Central memory CD8-positive, alpha-beta T cell (primary cell): ENCODE measurements around the gene NTF3.

Experiments used
- ATAC-seq: fragments of 150-1000 bp; cut with Tn5 transposase; replicated peaks from 2 replicates; pipeline ENCODE4 v1.10.0; 2022; ENCODE audit warnings: mild to moderate bottlenecking, moderate FRiP score, moderate number of reproducible peaks; ENCODE audit not compliant: poor library complexity, severe bottlenecking; ENCODE audit errors: extremely low read depth
- DNase-seq, 2 donors: peaks; one replicate each; pipeline ENCODE4 v3.0.0; 2021; ENCODE audit warnings: low spot score in 2 of 2
- H3K27ac Mint-ChIP-seq: one replicate; pipeline ENCODE4 v1.8.0; 2022; ENCODE audit warnings: low read depth, mild to moderate bottlenecking, moderate library complexity, mixed read lengths
- H3K27me3 Mint-ChIP-seq: one replicate; pipeline ENCODE4 v1.8.0; 2022; ENCODE audit warnings: mixed read lengths
- H3K36me3 Mint-ChIP-seq: one replicate; pipeline ENCODE4 v1.8.0; 2022; ENCODE audit warnings: mild to moderate bottlenecking, moderate library complexity, mixed read lengths; ENCODE audit not compliant: insufficient read depth
- H3K4me1 Mint-ChIP-seq: one replicate; pipeline ENCODE4 v1.8.0; 2022; ENCODE audit warnings: mixed read lengths
- H3K4me3 Mint-ChIP-seq: one replicate; pipeline ENCODE4 v1.8.0; 2022; ENCODE audit warnings: mild to moderate bottlenecking, moderate library complexity, mixed read lengths
- H3K9me3 Mint-ChIP-seq: one replicate; pipeline ENCODE4 v1.8.0; 2022; ENCODE audit warnings: mixed read lengths

The NTF3 gene

DNA sequence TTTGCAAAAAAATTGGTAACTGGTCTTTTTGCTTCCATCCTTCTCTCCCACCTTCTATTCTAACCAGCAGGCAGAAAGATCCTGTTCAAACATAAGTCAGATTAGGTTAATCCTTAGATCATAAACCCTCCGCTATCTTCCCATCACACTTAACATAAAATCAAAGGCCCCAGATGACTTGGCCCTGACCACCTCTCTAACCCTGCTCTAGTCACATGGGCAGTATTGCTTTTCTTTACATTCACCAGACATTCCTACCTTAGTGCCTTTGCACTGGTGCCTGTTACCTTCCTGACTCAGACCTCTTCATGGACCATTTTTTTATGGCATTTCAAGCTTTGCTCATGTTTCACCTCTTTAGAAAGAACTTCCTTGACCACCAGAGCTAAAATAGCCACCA, 83.5 kb downstream of the NTF3 start:
- no peak overlapping the region for H3K27ac Mint-ChIP-seq
- H3K4me3 Mint-ChIP-seq = no peak overlapping the region
- no peaks in the 10 kb centered on the region for H3K4me1 Mint-ChIP-seq
- DNase-seq (no peak), ATAC-seq (no peak)
- peaks cover 5% of the 10 kb centered on the region for H3K9me3 Mint-ChIP-seq
- H3K27me3 Mint-ChIP-seq = peaks cover 26% of the 10 kb centered on the region
- peaks cover 3% of the 10 kb centered on the region for H3K36me3 Mint-ChIP-seq

DNA sequence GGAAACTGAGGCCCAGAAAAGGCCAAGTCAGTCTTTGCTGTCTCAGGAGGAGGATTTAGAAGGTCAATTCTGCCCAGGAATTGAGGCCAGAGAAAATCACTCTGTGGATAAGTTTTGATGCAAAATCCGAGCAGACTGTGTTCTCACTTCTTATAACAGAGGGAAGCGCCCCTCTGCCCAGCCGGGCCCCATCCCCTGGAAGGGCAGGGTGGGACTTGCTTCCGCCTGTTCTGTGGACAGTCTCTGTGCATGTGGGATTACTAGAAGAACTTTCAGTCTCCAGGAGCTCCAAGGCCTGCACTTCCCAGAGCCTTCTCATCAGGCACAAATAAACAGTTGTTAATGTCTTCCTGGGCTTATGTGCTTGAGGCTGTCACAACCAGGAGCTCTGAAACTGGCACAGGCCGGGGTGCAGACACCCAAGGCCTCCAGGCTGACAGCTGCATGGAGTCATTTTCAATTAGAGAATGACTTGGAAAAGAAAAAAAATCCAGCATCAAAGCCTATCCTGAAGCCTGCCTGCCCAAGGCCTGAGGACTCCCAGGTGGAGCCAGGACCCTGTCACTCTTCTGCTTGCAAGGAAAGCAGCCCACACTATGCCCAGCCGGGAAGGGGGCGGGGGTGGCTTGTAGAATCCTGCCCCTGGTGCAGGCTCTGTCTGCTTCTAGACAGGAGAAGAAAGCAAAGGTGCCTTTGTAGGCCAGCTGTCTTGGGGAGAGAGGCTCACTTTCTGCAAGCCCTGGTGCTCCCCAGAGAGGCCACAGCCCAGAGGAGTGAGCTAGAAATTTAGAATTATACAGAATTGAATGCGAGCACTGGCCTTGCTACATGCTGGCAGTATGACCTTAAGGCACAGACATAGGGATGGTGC, 84.7 kb downstream of the NTF3 start:
- peaks cover 37% of the 10 kb centered on the region for H3K27me3 Mint-ChIP-seq
- H3K9me3 Mint-ChIP-seq = peaks cover 5% of the 10 kb centered on the region
- H3K4me1 Mint-ChIP-seq = no peaks in the 10 kb centered on the region
- ATAC-seq = no peak
- no peak overlapping the region for H3K4me3 Mint-ChIP-seq
- peaks cover 3% of the 10 kb centered on the region for H3K36me3 Mint-ChIP-seq
- DNase-seq = no peak
- no peak overlapping the region for H3K27ac Mint-ChIP-seq

DNA sequence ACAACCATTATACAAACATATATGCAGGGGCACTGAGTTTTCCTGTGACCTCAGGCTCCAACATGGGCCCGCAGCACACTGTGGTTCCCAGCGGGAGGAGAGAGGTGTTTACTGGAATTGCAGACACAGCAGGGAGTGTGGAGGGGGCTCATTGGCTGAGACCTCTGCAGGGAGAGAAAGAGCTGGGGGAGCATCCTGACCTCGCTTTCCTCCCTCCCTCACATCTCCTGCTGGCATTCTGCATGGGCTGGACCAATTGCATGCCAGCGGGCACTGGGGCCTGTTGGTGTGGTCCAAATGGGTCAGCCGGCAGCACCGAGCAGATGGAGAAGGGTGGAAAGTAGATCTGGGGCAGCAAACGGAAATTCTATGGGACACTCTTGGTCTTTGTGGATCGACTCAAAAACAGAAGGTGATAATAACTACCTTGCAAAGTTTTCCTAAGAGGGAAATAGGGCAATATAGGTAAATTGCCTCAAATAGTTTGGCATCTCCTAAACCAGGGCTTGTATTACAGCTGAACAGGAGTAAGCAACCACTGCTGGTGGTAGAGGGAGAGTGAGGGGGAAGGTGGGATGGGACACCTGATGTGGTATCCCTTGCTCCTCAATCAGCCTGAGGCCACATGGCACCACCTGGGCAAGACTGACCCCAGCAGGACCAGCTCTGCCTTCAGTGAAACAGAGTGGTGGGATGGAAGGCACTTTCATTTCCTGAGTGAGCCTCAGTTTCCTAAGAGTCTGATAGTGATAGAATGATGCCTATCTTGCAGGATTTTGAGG, 86.9 kb downstream of the NTF3 start:
- peaks cover 3% of the 10 kb centered on the region for H3K36me3 Mint-ChIP-seq
- H3K27ac Mint-ChIP-seq = no peak overlapping the region
- peaks cover 36% of the 10 kb centered on the region for H3K27me3 Mint-ChIP-seq
- no peak overlapping the region for H3K4me3 Mint-ChIP-seq
- H3K4me1 Mint-ChIP-seq = no peaks in the 10 kb centered on the region
- DNase-seq (no peak), ATAC-seq (no peak)
- peaks cover 5% of the 10 kb centered on the region for H3K9me3 Mint-ChIP-seq

DNA sequence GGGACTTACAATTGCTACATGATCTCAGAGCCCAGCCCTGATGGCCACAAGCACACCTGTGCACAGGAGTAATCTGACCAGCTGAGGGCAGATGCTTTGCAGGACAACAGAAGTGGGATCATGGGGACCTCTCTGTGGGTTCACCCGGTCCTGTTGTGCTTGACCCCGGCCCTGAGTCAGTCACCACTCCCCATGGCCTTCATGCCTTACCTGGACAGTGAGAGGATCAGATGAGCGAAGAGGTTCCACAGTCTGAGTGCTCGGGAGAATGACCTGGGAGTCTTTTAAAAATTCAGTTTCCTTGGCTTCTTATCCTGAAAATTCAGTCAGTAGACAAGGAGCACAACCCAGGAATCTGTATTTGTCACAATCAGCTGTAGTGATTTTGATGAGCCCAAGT, 88.1 kb downstream of the NTF3 start:
- Mint-ChIP-seq H3K4me3 (no peak overlapping the region), H3K9me3 (peaks cover 5% of the 10 kb centered on the region), H3K4me1 (no peaks in the 10 kb centered on the region), H3K27me3 (peaks cover 26% of the 10 kb centered on the region), H3K27ac (no peak overlapping the region), H3K36me3 (peaks cover 3% of the 10 kb centered on the region)
- DNase-seq = no peak
- ATAC-seq = no peak

DNA sequence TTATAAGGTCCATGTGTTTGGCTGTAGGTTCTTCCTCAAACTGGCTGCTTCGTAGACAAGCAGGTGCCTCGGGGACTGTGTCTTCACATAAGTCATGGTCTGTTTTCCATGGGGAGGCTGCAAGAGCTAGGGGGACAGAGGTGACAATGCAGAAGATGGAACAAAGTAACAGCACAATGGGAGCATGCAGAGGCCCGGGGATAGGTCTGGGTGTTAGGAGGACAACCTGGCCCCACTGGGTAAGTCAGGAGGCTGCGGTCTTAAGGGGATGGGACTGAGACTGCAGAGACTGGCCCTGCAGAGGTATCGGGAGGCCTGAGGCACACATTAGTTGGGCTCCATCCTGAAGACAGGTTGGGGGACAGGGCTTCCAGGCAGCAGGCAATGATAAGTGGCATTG, 88.9 kb downstream of the NTF3 start:
- H3K4me1 Mint-ChIP-seq = no peaks in the 10 kb centered on the region
- H3K27me3 Mint-ChIP-seq = peaks cover 26% of the 10 kb centered on the region
- no peak overlapping the region for H3K4me3 Mint-ChIP-seq
- no peak for DNase-seq
- H3K27ac Mint-ChIP-seq = no peak overlapping the region
- ATAC-seq = no peak
- H3K36me3 Mint-ChIP-seq = peaks cover 3% of the 10 kb centered on the region
- H3K9me3 Mint-ChIP-seq = peaks cover 5% of the 10 kb centered on the region

DNA sequence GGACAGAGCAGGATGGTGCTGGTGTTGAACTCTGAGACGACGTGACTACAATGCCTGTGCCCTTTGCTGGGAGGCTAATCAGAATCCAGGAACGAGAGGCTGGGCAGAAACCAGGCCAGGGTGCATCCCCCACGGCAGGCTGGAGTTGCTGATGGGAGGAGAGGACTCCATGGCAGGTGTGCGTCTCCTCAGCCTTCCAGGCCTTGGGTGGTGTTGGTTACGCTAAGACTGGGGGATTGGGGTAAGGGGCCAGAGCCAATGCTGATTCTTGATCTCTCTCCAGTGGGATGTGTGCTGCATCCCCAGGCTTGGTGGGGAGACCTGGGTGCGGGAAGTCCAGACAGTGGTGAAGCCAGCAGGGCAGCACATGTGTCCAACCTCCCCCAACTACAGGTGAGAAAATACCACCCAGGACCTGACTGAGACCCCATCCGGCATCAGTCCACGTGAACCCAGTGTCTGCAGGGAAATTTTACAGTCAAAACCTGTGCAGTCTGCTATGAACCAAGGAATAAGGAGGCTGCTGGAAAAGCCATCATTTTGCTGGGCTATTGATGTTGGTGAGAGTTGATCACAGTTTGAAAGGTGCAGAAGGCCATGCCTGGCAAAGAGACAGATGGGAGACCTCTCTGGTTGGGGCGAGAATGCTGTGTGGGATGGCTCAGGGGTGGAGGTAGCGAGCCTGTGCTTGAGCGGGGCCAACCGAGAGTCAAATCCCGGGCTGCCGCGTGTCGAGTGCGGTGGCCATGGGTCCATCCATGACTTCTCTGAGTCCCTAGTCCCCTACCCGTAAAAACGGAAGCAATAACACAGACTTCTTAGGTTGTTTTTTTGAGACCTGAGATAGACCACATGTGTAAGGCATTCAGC, 89.8 kb downstream of the NTF3 start:
- H3K36me3 Mint-ChIP-seq = peaks cover 3% of the 10 kb centered on the region
- no peaks in the 10 kb centered on the region for H3K4me1 Mint-ChIP-seq
- DNase-seq (no peak), ATAC-seq (no peak)
- no peak overlapping the region for H3K4me3 Mint-ChIP-seq
- H3K9me3 Mint-ChIP-seq = peaks cover 5% of the 10 kb centered on the region
- no peak overlapping the region for H3K27ac Mint-ChIP-seq
- H3K27me3 Mint-ChIP-seq = peaks cover 26% of the 10 kb centered on the region

DNA sequence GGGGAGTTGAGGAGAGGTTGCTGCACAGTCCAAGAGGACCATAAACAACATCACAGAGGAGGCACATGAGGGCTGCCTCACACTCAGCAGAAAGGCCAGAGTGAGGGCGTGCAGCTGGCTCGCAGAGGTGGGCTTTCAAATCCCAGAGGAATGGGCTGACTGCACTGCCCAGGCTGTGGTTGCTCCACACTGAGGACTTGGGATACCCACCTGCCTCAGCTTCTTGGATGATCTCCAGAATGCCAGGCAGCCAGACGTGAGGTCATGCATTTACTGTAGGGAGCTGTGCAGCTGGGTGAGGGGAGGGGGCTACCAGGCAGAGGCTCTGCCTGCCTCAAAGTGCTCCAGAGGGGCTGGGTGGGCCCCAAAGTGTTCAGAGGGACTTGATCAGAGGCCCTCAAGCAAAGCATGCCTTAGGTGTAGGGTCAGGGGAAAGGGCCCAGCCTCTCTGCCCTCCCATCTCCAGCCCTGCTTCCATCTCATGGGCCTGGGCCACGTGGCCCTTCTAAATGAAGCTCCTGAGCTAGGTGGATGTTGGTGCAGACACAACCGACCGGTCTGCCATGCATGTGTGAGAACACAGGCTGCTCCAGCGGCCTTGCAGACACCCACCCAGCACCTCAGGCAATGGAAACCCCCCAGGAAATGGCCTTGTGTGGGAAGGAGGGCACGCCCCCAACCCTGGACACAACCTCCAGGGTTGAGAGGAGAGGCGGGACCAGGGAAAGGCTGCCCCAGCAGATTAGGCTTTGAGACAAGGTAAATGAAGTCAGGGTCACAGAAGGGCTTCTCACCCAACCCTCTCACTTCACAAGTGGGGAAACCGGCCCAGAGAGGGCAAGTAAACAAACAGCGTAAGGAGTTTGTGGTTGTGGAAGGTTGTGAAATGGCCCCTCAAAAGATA, 90.8 kb downstream of the NTF3 start:
- ATAC-seq = no peak
- H3K4me3 Mint-ChIP-seq = no peak overlapping the region
- peaks cover 5% of the 10 kb centered on the region for H3K9me3 Mint-ChIP-seq
- no peak overlapping the region for H3K27ac Mint-ChIP-seq
- no peaks in the 10 kb centered on the region for H3K36me3 Mint-ChIP-seq
- DNase-seq = no peak
- peaks cover 26% of the 10 kb centered on the region for H3K27me3 Mint-ChIP-seq
- no peaks in the 10 kb centered on the region for H3K4me1 Mint-ChIP-seq

DNA sequence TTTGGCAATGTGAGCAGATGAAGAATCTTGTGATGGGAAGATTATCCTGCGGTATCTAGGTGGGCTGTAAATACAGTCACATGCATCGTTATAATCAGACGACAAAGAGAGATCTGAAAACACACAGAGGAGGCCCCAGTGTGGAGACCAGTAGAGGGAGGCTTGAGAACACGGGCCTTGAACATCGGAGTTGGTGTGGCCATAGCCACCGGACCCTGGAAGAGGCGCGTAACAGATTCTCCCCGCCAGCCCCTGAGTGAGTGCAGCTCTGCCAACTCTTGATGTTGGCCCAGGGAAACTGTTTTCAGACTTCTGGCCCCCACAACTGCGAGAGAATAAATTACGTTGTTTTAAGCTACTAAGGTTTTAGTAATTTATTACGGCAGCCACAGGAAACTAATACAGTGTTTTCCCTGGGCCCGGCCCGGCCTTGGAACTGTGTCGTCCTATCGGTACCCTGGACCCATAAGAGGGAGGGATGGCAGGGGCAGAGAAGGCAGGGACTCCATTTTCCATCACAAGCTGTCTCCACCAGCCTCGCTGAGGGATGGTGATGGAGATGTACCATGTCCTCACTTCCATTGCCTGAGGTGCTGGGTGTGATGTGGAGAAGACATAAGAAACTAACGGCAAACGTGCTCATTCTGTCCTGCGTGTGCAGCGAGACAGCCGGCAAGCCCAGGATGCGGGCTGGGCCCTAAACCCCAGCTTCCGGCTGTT, 91.6 kb downstream of the NTF3 start:
- H3K27me3 Mint-ChIP-seq = peaks cover 26% of the 10 kb centered on the region
- H3K4me3 Mint-ChIP-seq = no peak overlapping the region
- H3K27ac Mint-ChIP-seq = no peak overlapping the region
- ATAC-seq (no peak), DNase-seq (no peak)
- H3K4me1 Mint-ChIP-seq = no peaks in the 10 kb centered on the region
- H3K36me3 Mint-ChIP-seq = no peaks in the 10 kb centered on the region
- H3K9me3 Mint-ChIP-seq = peaks cover 5% of the 10 kb centered on the region

DNA sequence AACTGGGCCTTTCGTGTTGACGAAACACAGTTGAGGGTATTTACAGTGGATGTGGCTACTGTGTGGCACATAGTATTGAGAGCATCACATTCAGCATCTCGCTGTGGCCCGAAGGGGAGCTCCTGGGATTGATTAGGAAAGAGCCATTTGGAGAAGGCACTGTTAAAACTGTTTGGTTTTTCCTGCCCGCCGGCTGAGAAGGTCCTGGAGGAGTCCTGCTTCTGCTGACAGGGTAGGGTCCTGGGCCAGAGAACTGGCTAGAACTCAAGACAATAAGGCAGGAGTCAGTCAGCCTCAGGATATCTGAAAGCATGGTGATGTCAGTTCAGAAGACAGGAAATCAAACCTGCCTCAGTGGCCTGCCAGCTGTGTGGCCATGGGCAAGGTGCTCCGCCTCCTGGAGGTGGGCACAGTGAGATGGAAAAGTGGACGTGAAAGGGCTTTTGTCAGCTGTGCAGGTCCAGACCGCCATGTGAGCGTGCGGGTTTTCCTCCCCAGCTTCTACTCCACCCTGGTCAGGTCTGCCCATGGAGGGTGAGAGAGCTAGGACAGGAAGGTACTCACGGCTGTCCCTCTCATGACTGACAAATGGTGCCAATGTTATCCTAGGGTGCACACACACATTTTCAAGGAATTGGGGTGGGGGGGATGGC, 92.3 kb downstream of the NTF3 start:
- ATAC-seq (no peak), DNase-seq (no peak)
- H3K36me3 Mint-ChIP-seq = no peaks in the 10 kb centered on the region
- H3K4me3 Mint-ChIP-seq = no peak overlapping the region
- peaks cover 5% of the 10 kb centered on the region for H3K9me3 Mint-ChIP-seq
- no peak overlapping the region for H3K27ac Mint-ChIP-seq
- peaks cover 30% of the 10 kb centered on the region for H3K27me3 Mint-ChIP-seq
- no peaks in the 10 kb centered on the region for H3K4me1 Mint-ChIP-seq

DNA sequence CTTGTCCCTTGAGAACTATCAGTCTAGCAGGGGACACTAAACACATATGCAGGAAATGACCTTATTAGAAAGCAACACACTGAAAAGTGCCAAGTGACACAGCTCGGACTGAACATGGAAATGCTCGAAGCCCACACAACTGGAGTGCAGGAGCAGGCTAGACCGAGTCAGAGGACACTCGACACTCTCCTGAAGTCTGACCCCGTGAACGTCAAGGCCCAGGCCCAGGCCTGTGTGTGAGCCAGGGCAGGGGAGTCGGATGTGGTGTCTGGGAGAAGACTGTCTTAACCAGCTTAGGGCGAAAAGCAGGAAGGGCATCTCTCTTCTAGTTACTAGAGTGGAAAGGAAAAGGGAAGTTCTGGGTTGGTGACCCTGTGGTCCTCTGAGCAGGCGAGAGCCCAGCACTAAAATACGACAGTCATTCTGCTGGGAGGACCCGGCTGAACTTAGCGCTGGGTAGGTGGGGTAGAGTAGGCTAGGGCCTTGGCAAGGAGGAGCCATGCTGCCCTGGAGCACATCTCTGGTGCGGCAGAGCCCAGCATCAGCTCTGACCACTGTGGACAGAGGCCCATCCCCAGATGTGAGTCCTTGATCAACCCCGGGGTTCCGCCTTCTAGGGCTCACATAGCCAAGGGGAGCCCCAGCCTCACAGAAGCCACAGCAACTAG, 93.0 kb downstream of the NTF3 start:
- Mint-ChIP-seq H3K27ac (no peak overlapping the region), H3K4me1 (no peaks in the 10 kb centered on the region)

More for the DNA sequence above, 93.0 kb downstream of the NTF3 start:
- Mint-ChIP-seq H3K27me3 (peaks cover 29% of the 10 kb centered on the region), H3K36me3 (no peaks in the 10 kb centered on the region), H3K4me3 (no peak overlapping the region), H3K9me3 (no peaks in the 10 kb centered on the region)
- DNase-seq (no peak), ATAC-seq (no peak)
